B cell (primary cell): Measurements from ENCODE around the gene HSP90B1.

Experiments
- EZH2 ChIP-seq: IDR thresholded peaks from 2 replicates; pipeline ENCODE4 v1.6.1; 2012; ENCODE audit warnings: borderline replicate concordance, low read depth, mild to moderate bottlenecking, moderate library complexity, low read length; ENCODE audit not compliant: insufficient read depth, poor library complexity, severe bottlenecking
- TF ChIP-seq, protein P1 (sequence below): fragments of 200-600 bp; IDR thresholded peaks from one replicate; pipeline ENCODE4 v1.8.0; 2022; ENCODE audit warnings: antibody characterized with exemption, mild to moderate bottlenecking

DNA sequence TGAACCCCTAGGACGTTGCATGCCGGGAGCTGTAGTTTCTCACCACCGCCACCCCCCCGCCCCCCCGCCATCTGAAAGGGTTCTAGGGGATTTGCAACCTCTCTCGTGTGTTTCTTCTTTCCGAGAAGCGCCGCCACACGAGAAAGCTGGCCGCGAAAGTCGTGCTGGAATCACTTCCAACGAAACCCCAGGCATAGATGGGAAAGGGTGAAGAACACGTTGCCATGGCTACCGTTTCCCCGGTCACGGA lies 501 bp upstream of the HSP90B1 start:
- TF ChIP-seq, protein P1, sequence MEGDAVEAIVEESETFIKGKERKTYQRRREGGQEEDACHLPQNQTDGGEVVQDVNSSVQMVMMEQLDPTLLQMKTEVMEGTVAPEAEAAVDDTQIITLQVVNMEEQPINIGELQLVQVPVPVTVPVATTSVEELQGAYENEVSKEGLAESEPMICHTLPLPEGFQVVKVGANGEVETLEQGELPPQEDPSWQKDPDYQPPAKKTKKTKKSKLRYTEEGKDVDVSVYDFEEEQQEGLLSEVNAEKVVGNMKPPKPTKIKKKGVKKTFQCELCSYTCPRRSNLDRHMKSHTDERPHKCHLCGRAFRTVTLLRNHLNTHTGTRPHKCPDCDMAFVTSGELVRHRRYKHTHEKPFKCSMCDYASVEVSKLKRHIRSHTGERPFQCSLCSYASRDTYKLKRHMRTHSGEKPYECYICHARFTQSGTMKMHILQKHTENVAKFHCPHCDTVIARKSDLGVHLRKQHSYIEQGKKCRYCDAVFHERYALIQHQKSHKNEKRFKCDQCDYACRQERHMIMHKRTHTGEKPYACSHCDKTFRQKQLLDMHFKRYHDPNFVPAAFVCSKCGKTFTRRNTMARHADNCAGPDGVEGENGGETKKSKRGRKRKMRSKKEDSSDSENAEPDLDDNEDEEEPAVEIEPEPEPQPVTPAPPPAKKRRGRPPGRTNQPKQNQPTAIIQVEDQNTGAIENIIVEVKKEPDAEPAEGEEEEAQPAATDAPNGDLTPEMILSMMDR: no peak
- no peak for TF ChIP-seq EZH2
